H9 (cell line): ENCODE data around the gene ARHGAP4. TPM values are rescaled to one million over a fixed set of nuclear protein-coding genes. Genes with fewer than 3 reads are reported as not detected.

Experiments used
- DNase-seq: peaks from one replicate; pipeline ENCODE4 v3.0.0-alpha.2; 2017
- H2AFZ ChIP-seq: one replicate; pipeline ENCODE4 v1.6.1; 2013; ENCODE audit warnings: mild to moderate bottlenecking, low read length, control low read depth, moderate library complexity
- H2AK5ac ChIP-seq: 2 replicates; pipeline ENCODE4 v1.6.1; 2013; ENCODE audit warnings: low read length, control low read depth, mixed read lengths; ENCODE audit not compliant: insufficient read length
- H2BK120ac ChIP-seq: one replicate; pipeline ENCODE4 v1.6.1; 2013; ENCODE audit warnings: low read depth, mild to moderate bottlenecking, low read length, control low read depth, inconsistent platforms; ENCODE audit not compliant: poor library complexity, severe bottlenecking
- H2BK12ac ChIP-seq: 2 replicates; pipeline ENCODE4 v1.6.1; 2013; ENCODE audit warnings: low read length, control low read depth, mixed read lengths, low read depth; ENCODE audit not compliant: insufficient read length
- H2BK15ac ChIP-seq: 2 replicates; pipeline ENCODE4 v1.6.1; 2013; ENCODE audit warnings: low read depth, low read length, control low read depth
- H2BK20ac ChIP-seq: one replicate; pipeline ENCODE4 v1.6.1; 2013; ENCODE audit warnings: low read depth, mild to moderate bottlenecking, low read length, control low read depth, inconsistent platforms; ENCODE audit not compliant: poor library complexity, severe bottlenecking
- H2BK5ac ChIP-seq: 2 replicates; pipeline ENCODE4 v1.6.1; 2013; ENCODE audit warnings: low read length, control low read depth, mixed read lengths; ENCODE audit not compliant: insufficient read length
- H3K14ac ChIP-seq: 2 replicates; pipeline ENCODE4 v1.6.1; 2013; ENCODE audit warnings: low read length, control low read depth; ENCODE audit not compliant: insufficient read depth
- H3K18ac ChIP-seq: 2 replicates; pipeline ENCODE4 v1.6.1; 2013; ENCODE audit warnings: low read depth, mild to moderate bottlenecking, mixed read lengths, low read length, control low read depth; ENCODE audit not compliant: insufficient read length
- H3K23ac ChIP-seq: 2 replicates; pipeline ENCODE4 v1.6.1; 2013; ENCODE audit warnings: low read length, control low read depth, mixed read lengths, low read depth; ENCODE audit not compliant: insufficient read length
- H3K23me2 ChIP-seq: 2 replicates; pipeline ENCODE4 v1.6.1; 2013; ENCODE audit warnings: low read depth, mild to moderate bottlenecking, mixed read lengths, low read length, control low read depth; ENCODE audit not compliant: insufficient read length, poor library complexity, severe bottlenecking
- H3K27ac ChIP-seq: 2 replicates; pipeline ENCODE4 v1.5.1; 2013; ENCODE audit warnings: low read length, control low read depth, mixed read lengths, low read depth; ENCODE audit not compliant: insufficient read length
- H3K27me3 ChIP-seq: 2 replicates; pipeline ENCODE4 v1.6.1; 2013; ENCODE audit warnings: low read length, control low read depth, inconsistent platforms; ENCODE audit not compliant: insufficient read depth
- H3K4ac ChIP-seq: 2 replicates; pipeline ENCODE4 v1.6.1; 2013; ENCODE audit warnings: low read depth, mild to moderate bottlenecking, control low read depth, inconsistent platforms, low read length, moderate library complexity
- H3K4me1 ChIP-seq: 2 replicates; pipeline ENCODE4 v1.6.1; 2013; ENCODE audit warnings: low read length, control low read depth, inconsistent platforms; ENCODE audit not compliant: insufficient read depth
- H3K4me2 ChIP-seq: 2 replicates; pipeline ENCODE4 v1.6.1; 2013; ENCODE audit warnings: low read length, control low read depth, mixed read lengths; ENCODE audit not compliant: insufficient read length, insufficient read depth
- H3K56ac ChIP-seq: 2 replicates; pipeline ENCODE4 v1.6.1; 2013; ENCODE audit warnings: low read depth, mild to moderate bottlenecking, mixed read lengths, low read length, control low read depth; ENCODE audit not compliant: insufficient read length
- H3K79me1 ChIP-seq: 2 replicates; pipeline ENCODE4 v1.6.1; 2013; ENCODE audit warnings: low read depth, mild to moderate bottlenecking, moderate library complexity, low read length, control low read depth, inconsistent platforms; ENCODE audit not compliant: insufficient read depth, poor library complexity, severe bottlenecking
- H3K79me2 ChIP-seq: 2 replicates; pipeline ENCODE4 v1.6.1; 2013; ENCODE audit warnings: low read length, control low read depth, inconsistent platforms; ENCODE audit not compliant: insufficient read depth
- H3K9ac ChIP-seq: 2 replicates; pipeline ENCODE4 v1.6.1; 2013; ENCODE audit warnings: low read length, control low read depth, mixed read lengths; ENCODE audit not compliant: insufficient read length; ENCODE audit errors: extremely low read depth
- H3K9me3 ChIP-seq: one replicate; pipeline ENCODE4 v1.6.1; 2013; ENCODE audit warnings: low read depth, low read length, inconsistent platforms; ENCODE audit not compliant: control insufficient read depth
- H3T11ph ChIP-seq: one replicate; pipeline ENCODE4 v1.6.1; 2013; ENCODE audit warnings: mild to moderate bottlenecking, low read length, control low read depth, inconsistent platforms
- H4K20me1 ChIP-seq: one replicate; pipeline ENCODE4 v1.6.1; 2013; ENCODE audit not compliant: control insufficient read depth, insufficient read length, insufficient read depth
- H4K5ac ChIP-seq: 2 replicates; pipeline ENCODE4 v1.6.1; 2013; ENCODE audit warnings: low read depth, mild to moderate bottlenecking, mixed read lengths, low read length, control low read depth; ENCODE audit not compliant: insufficient read length
- H4K8ac ChIP-seq: replicated peaks from 2 replicates; pipeline ENCODE4 v1.6.1; 2013; ENCODE audit warnings: low read length, control low read depth, mixed read lengths, low read depth; ENCODE audit not compliant: insufficient read length
- H4K91ac ChIP-seq: 2 replicates; pipeline ENCODE4 v1.6.1; 2013; ENCODE audit warnings: low read depth, mild to moderate bottlenecking, moderate library complexity, mixed read lengths, low read length, control low read depth; ENCODE audit not compliant: insufficient read length
- H3K27ac Mint-ChIP-seq, 3 experiments: 2 replicates in 2 of 3; 3 replicates in 1 of 3; pipeline ENCODE4 v1.8.0; 2020 to 2021; ENCODE audit warnings: mixed read lengths in 3 of 3, mild to moderate bottlenecking in 1 of 3, moderate library complexity in 1 of 3
- H3K27me3 Mint-ChIP-seq: 2 replicates; pipeline ENCODE4 v1.8.0; 2021; ENCODE audit warnings: low read depth, mild to moderate bottlenecking, moderate library complexity, mixed read lengths
- H3K36me3 Mint-ChIP-seq, 3 experiments: 2 replicates in 2 of 3; 3 replicates in 1 of 3; pipeline ENCODE4 v1.8.0; 2020 to 2021; ENCODE audit warnings: low read depth in 3 of 3, mixed read lengths in 3 of 3; ENCODE audit not compliant: insufficient read depth in 1 of 3
- H3K4me1 Mint-ChIP-seq, 2 experiments: 2 replicates each; pipeline ENCODE4 v1.8.0; 2020; ENCODE audit warnings: mixed read lengths in 2 of 2
- H3K4me3 Mint-ChIP-seq, 2 experiments: 2 replicates in 1 of 2; 3 replicates in 1 of 2; pipeline ENCODE4 v1.8.0; 2020 to 2021; ENCODE audit warnings: mild to moderate bottlenecking in 2 of 2, mixed read lengths in 2 of 2, moderate library complexity in 1 of 2
- H3K9me3 Mint-ChIP-seq, 2 experiments: 2 replicates in 1 of 2; 3 replicates in 1 of 2; pipeline ENCODE4 v1.8.0; 2020; ENCODE audit warnings: mild to moderate bottlenecking in 2 of 2, mixed read lengths in 2 of 2, moderate library complexity in 1 of 2
- WGBS: extraction: QIAGEN DNeasy Blood & Tissue Kit; methylation state at CpG from one replicate; pipeline ENCODE4 v1.1.7; 2013; ENCODE audit warnings: missing lambda C conversion rate, low lambda C conversion rate, mixed read lengths; ENCODE audit not compliant: insufficient read length; ENCODE audit errors: extremely low coverage; 5-methylcytosine and 5-hydroxymethylcytosine counted together
- total RNA-seq: library from RNA; stranded (reverse); gene quantifications from 2 replicates; pipeline ENCODE4 v1.2.1, GENCODE V29; 2021
- TF ChIP-seq, protein P1 (sequence below): fragments of 200-600 bp; sonication (generic); conservative IDR thresholded peaks from 3 replicates; pipeline ENCODE4 v1.8.0; 2021; ENCODE audit warnings: antibody characterized with exemption, mild to moderate bottlenecking

ARHGAP4 gene
- total RNA-seq, 1 experiment from 2014 or later = 37.8 TPM

DNA sequence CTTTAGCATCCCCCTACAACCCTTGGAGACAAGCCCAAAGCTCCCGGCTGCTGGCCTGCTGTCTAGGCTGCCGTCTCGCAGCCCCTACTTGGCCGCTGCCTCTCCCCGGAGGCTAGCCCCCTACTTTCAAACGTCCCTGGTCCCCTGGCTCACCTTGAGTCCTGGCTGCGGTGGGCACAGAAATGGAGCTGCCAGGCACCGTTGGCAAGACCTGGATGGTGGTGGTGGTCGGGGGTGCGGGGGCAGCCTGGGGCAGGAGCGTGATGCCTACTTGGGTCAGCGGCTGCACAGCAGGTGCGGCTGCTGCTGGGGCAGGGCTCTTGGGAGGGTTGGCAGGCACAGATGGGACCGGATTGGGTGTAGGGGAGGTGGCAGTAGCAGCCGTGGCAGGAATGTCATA is 33.6 kb upstream of the ARHGAP4 start:
- WGBS = no CpG with 5 or more reads among the region's 15 CpGs
- H3K27me3 Mint-ChIP-seq = peaks cover 1% of the 10 kb centered on the region; the same call in 1 of the 2 replicates
- no peak overlapping the region for H3K18ac ChIP-seq

More for the DNA sequence above, 33.6 kb upstream of the ARHGAP4 start:
- no peak overlapping the region for H3T11ph ChIP-seq
- H2BK120ac ChIP-seq = no peak overlapping the region
- no peak overlapping the region for H4K5ac ChIP-seq
- H3K9me3 ChIP-seq = peaks cover 5% of the 10 kb centered on the region
- H3K27me3 ChIP-seq = no peaks in the 10 kb centered on the region
- no peak overlapping the region for H2BK12ac ChIP-seq
- no peaks in the 10 kb centered on the region; the same call in 1 of the 2 replicates for H3K79me2 ChIP-seq
- no peak overlapping the region for H4K91ac ChIP-seq
- H3K9ac ChIP-seq = no peak overlapping the region
- no peaks in the 10 kb centered on the region for H3K4me1 Mint-ChIP-seq
- no peaks in the 10 kb centered on the region; a peak in 1 of 5 replicates for H3K9me3 Mint-ChIP-seq
- no peak overlapping the region for H3K27ac Mint-ChIP-seq
- H2AK5ac ChIP-seq = no peak overlapping the region
- H3K79me1 ChIP-seq = peaks cover under 1% of the 10 kb centered on the region
- no peak for DNase-seq
- TF ChIP-seq, protein P1, sequence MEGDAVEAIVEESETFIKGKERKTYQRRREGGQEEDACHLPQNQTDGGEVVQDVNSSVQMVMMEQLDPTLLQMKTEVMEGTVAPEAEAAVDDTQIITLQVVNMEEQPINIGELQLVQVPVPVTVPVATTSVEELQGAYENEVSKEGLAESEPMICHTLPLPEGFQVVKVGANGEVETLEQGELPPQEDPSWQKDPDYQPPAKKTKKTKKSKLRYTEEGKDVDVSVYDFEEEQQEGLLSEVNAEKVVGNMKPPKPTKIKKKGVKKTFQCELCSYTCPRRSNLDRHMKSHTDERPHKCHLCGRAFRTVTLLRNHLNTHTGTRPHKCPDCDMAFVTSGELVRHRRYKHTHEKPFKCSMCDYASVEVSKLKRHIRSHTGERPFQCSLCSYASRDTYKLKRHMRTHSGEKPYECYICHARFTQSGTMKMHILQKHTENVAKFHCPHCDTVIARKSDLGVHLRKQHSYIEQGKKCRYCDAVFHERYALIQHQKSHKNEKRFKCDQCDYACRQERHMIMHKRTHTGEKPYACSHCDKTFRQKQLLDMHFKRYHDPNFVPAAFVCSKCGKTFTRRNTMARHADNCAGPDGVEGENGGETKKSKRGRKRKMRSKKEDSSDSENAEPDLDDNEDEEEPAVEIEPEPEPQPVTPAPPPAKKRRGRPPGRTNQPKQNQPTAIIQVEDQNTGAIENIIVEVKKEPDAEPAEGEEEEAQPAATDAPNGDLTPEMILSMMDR = no peak
- no peak overlapping the region for H2BK5ac ChIP-seq
- no peak overlapping the region for H3K27ac ChIP-seq
- H3K23ac ChIP-seq = no peak overlapping the region
- peaks cover 76 to 99% (median 97%) of the 10 kb centered on the region in 3 experiments for H3K36me3 Mint-ChIP-seq
- no peaks in the 10 kb centered on the region for H3K4me1 ChIP-seq
- no peak overlapping the region for H3K4me2 ChIP-seq
- H3K23me2 ChIP-seq = no peaks in the 10 kb centered on the region
- H3K4me3 Mint-ChIP-seq = no peak overlapping the region
- H4K8ac ChIP-seq = no peak overlapping the region
- H3K4ac ChIP-seq = no peak overlapping the region
- H3K56ac ChIP-seq = no peak overlapping the region
- H2BK20ac ChIP-seq = no peak overlapping the region
- H2BK15ac ChIP-seq = no peak overlapping the region
- H4K20me1 ChIP-seq = no peaks in the 10 kb centered on the region
- H2AFZ ChIP-seq = no peak overlapping the region
- H3K14ac ChIP-seq = no peak overlapping the region
